Muscle of back (tissue), 11 donors: Measurements from ENCODE around the gene MYCN. TPM values are rescaled to one million over a fixed set of nuclear protein-coding genes. Genes with fewer than 3 reads are reported as not detected.
A peak's percentile ranks its signal among the peaks of the same experiment; 100 is the strongest.
"Not testable (repeated sequence)": the region's sequence is repeated elsewhere in the genome, so short reads cannot be mapped to it uniquely, and the experiment has no call there.

ENCODE experiments used
- DNase-seq, 3 donors: peaks; one replicate each; pipeline versions ENCODE4 v3.0.0 to v3.0.0-alpha.2; 2013
- polyA plus RNA-seq, 10 donors: library from polyadenylated mRNA; unstranded; fragments of 120-200 nt; gene quantifications; one replicate each; pipeline ENCODE4 v1.2.1, GENCODE V29; 2013; ENCODE audit not compliant: insufficient read length in 10 of 10

The MYCN gene
- polyA plus RNA-seq, 10 donors: 4.4 to 11.9 (median 6.2) TPM

- DNase-seq: no peak
These were observed 17.7 kb downstream of the MYCN start for GRCh38 chr2:15957881-15958713.

- DNase-seq: no peak
These were observed 19.2 kb downstream of the MYCN start for GRCh38 chr2:15959331-15960153.

GRCh38 chr2:15960154-15960520, 19.8 kb downstream of the MYCN start:
- not testable (repeated sequence) for DNase-seq

- DNase-seq: not testable (repeated sequence)
These were observed 23.0 kb downstream of the MYCN start for GRCh38 chr2:15963109-15963976.

GRCh38 chr2:15963977-15964670, 23.8 kb downstream of the MYCN start:
- no peak for DNase-seq

GRCh38 chr2:15964936-15965563, 24.7 kb downstream of the MYCN start:
- DNase-seq: no peak

GRCh38 chr2:15965564-15966019, 25.2 kb downstream of the MYCN start:
- no peak for DNase-seq

- no peak for DNase-seq
These were observed 27.3 kb downstream of the MYCN start for GRCh38 chr2:15967415-15968279.

- DNase-seq: no peak
These were observed 28.2 kb downstream of the MYCN start for GRCh38 chr2:15968280-15969178.

- DNase-seq: no peak
These were observed 28.9 kb downstream of the MYCN start for GRCh38 chr2:15969214-15969613.

GRCh38 chr2:15970701-15971100, 30.4 kb downstream of the MYCN start:
- no peak for DNase-seq

- DNase-seq: no peak
These were observed 31.0 kb downstream of the MYCN start for GRCh38 chr2:15971351-15971750.

- DNase-seq: no peak
These were observed 31.6 kb downstream of the MYCN start for GRCh38 chr2:15971831-15972522.

- peak in 1 of 3 donors; percentile 25 for DNase-seq
These were observed 33.4 kb downstream of the MYCN start for GRCh38 chr2:15973481-15974401.

- DNase-seq: no peak
These were observed 34.4 kb downstream of the MYCN start for GRCh38 chr2:15974565-15975260.

GRCh38 chr2:15975261-15975600, 34.9 kb downstream of the MYCN start:
- no peak for DNase-seq
